Hypothalamus (tissue), 51 donors: ENCODE results near the gene BTN2A1.
"Not testable (repeated sequence)": the region's sequence is repeated elsewhere in the genome, so short reads cannot be mapped to it uniquely, and the experiment has no call there.

Experiments used
- DNase-seq, 51 donors: peaks; one replicate each; lab custom pipeline; 2025; lab: John Stamatoyannopoulos, UW

Gene BTN2A1

GRCh38 chr6:26457806-26458688 is at the start of gene BTN2A1:
Gene BTN2A1, plus strand, starts transcription at chr6:26457955. Its CDS starts 682 bp downstream, at chr6:26458637.
- DNase-seq = peak in 50 of 51 donors; percentile 7 to 93 (median 68)

- no peak for DNase-seq
Measured at GRCh38 chr6:26408828-26409730, 48.7 kb upstream of the BTN2A1 start.

GRCh38 chr6:26411751-26412150 is 46.0 kb upstream of the BTN2A1 start:
- no peak for DNase-seq

GRCh38 chr6:26412228-26412627 is 45.5 kb upstream of the BTN2A1 start:
- DNase-seq = no peak

- DNase-seq = no peak
Measured at GRCh38 chr6:26412954-26413353, 44.8 kb upstream of the BTN2A1 start.

- no peak for DNase-seq
Measured at GRCh38 chr6:26414281-26414680, 43.5 kb upstream of the BTN2A1 start.

GRCh38 chr6:26415036-26415614 is 42.6 kb upstream of the BTN2A1 start:
- DNase-seq = no peak

- DNase-seq = no peak
Measured at GRCh38 chr6:26415791-26416190, 42.0 kb upstream of the BTN2A1 start.

- DNase-seq = no peak
Measured at GRCh38 chr6:26416288-26416687, 41.5 kb upstream of the BTN2A1 start.

- not testable (repeated sequence) for DNase-seq
Measured at GRCh38 chr6:26418077-26418476, 39.7 kb upstream of the BTN2A1 start.

GRCh38 chr6:26418795-26419194 is 39.0 kb upstream of the BTN2A1 start:
- not testable (repeated sequence) for DNase-seq

GRCh38 chr6:26420688-26421171 is 37.0 kb upstream of the BTN2A1 start:
- DNase-seq = peak in 3 of 51 donors; percentile 1 to 41 (median 17)

- peak in 46 of 51 donors; percentile 3 to 82 (median 44) for DNase-seq
Measured at GRCh38 chr6:26421259-26422144, 36.3 kb upstream of the BTN2A1 start.

GRCh38 chr6:26422329-26422728 is 35.4 kb upstream of the BTN2A1 start:
- no peak for DNase-seq

- DNase-seq = no peak
Measured at GRCh38 chr6:26426691-26427450, 30.9 kb upstream of the BTN2A1 start.

GRCh38 chr6:26427451-26427809 is 30.3 kb upstream of the BTN2A1 start:
- DNase-seq = no peak

GRCh38 chr6:26428206-26428605 is 29.5 kb upstream of the BTN2A1 start:
- DNase-seq = no peak

- no peak for DNase-seq
Measured at GRCh38 chr6:26430787-26431186, 27.0 kb upstream of the BTN2A1 start.
